ENCODE data around the gene RNF152. TPM values are rescaled to one million over a fixed set of nuclear protein-coding genes. Genes with fewer than 3 reads are reported as not detected.

The RNF152 gene
- total RNA-seq, 1 experiment from 2014 or later = 3.6 TPM

GRCh38 chr18:61815885-61816470 lies 76.8 kb downstream of the RNF152 start:
- Histone ChIP-seq H3K36me3 (ENCODE audit: insufficient read depth, low read length, poor library complexity, severe bottlenecking) (no peaks in the 10 kb centered on the region), H3K27me3 (replicated peaks; ENCODE audit: insufficient read depth, low read depth, low read length, poor library complexity) (no peaks in the 10 kb centered on the region), H3K4me1 (ENCODE audit: insufficient read depth, low read length, poor library complexity, severe bottlenecking) (no peaks in the 10 kb centered on the region), H3K9me3 (ENCODE audit: low read depth, low read length, poor library complexity, severe bottlenecking) (no peaks in the 10 kb centered on the region), H3K27ac (ENCODE audit: low read depth, low read length, poor library complexity, severe bottlenecking) (no peak overlapping the region), H3K4me3 (ENCODE audit: low read depth, low read length, poor library complexity, severe bottlenecking) (no peak overlapping the region)
- POLR2A ChIA-PET (ENCODE audit: low non-redundant PET) = no interaction called here
- TF ChIP-seq CTCF (conservative IDR thresholded peaks at IDR 0.05; ENCODE audit: low read depth, low read length) = no peak
- TF ChIP-seq EZH2 (IDR thresholded peaks at IDR 0.05; ENCODE audit: borderline replicate concordance, low read depth, low read length, poor library complexity, severe bottlenecking) = no peak
- no TSS peak for BruUV-seq (replicated peaks)
- no peak for DNase-seq (ENCODE audit: low spot score)
- intact Hi-C loops (cut with micrococcal nuclease; ENCODE audit: unreplicated experiment) = no loop called here
- CTCF ChIA-PET = no interaction called here

- intact Hi-C loops (cut with micrococcal nuclease; ENCODE audit: unreplicated experiment) = no loop called here
- no peaks in the 10 kb centered on the region for H3K27me3 ChIP-seq (replicated peaks; ENCODE audit: insufficient read depth, low read depth, low read length, poor library complexity)
- ChIA-PET CTCF (no interaction called here), POLR2A (ENCODE audit: low non-redundant PET) (no interaction called here)
- H3K4me3 ChIP-seq (ENCODE audit: low read depth, low read length, poor library complexity, severe bottlenecking) = no peak overlapping the region
- H3K36me3 ChIP-seq (ENCODE audit: insufficient read depth, low read length, poor library complexity, severe bottlenecking) = no peaks in the 10 kb centered on the region
- H3K27ac ChIP-seq (ENCODE audit: low read depth, low read length, poor library complexity, severe bottlenecking) = no peak overlapping the region
- no peaks in the 10 kb centered on the region for H3K9me3 ChIP-seq (ENCODE audit: low read depth, low read length, poor library complexity, severe bottlenecking)
- no peaks in the 10 kb centered on the region for H3K4me1 ChIP-seq (ENCODE audit: insufficient read depth, low read length, poor library complexity, severe bottlenecking)
- TF ChIP-seq EZH2 (IDR thresholded peaks at IDR 0.05; ENCODE audit: borderline replicate concordance, low read depth, low read length, poor library complexity, severe bottlenecking) = no peak
- TF ChIP-seq CTCF (conservative IDR thresholded peaks at IDR 0.05; ENCODE audit: low read depth, low read length) = no peak
- BruUV-seq (replicated peaks) = no TSS peak
- no peak for DNase-seq (ENCODE audit: low spot score)
Observed at GRCh38 chr18:61808286-61808685, 84.5 kb downstream of the RNF152 start.

- CTCF ChIA-PET = no interaction called here
- POLR2A ChIA-PET (ENCODE audit: low non-redundant PET) = no interaction called here
- no peak for DNase-seq (ENCODE audit: low spot score)
- Histone ChIP-seq H3K27me3 (replicated peaks; ENCODE audit: insufficient read depth, low read depth, low read length, poor library complexity) (no peaks in the 10 kb centered on the region), H3K4me3 (ENCODE audit: low read depth, low read length, poor library complexity, severe bottlenecking) (no peak overlapping the region), H3K9me3 (ENCODE audit: low read depth, low read length, poor library complexity, severe bottlenecking) (no peaks in the 10 kb centered on the region), H3K27ac (ENCODE audit: low read depth, low read length, poor library complexity, severe bottlenecking) (no peak overlapping the region), H3K36me3 (ENCODE audit: insufficient read depth, low read length, poor library complexity, severe bottlenecking) (no peaks in the 10 kb centered on the region), H3K4me1 (ENCODE audit: insufficient read depth, low read length, poor library complexity, severe bottlenecking) (no peaks in the 10 kb centered on the region)
- no TSS peak for BruUV-seq (replicated peaks)
- intact Hi-C loops (cut with micrococcal nuclease; ENCODE audit: unreplicated experiment) = no loop called here
- TF ChIP-seq CTCF (conservative IDR thresholded peaks at IDR 0.05; ENCODE audit: low read depth, low read length) (no peak), EZH2 (IDR thresholded peaks at IDR 0.05; ENCODE audit: borderline replicate concordance, low read depth, low read length, poor library complexity, severe bottlenecking) (no peak)
Observed at GRCh38 chr18:61803393-61803792, 89.4 kb downstream of the RNF152 start.
